NCI-H1048 (cell line): ENCODE data around the gene FAM163A.
A peak's percentile ranks its signal among the peaks of the same experiment; 100 is the strongest.
"Not testable (repeated sequence)": the region's sequence is repeated elsewhere in the genome, so short reads cannot be mapped to it uniquely, and the experiment has no call there.

Experiments used
- DNase-seq: peaks from one replicate; lab custom pipeline; 2025; lab: John Stamatoyannopoulos, UW

FAM163A gene

GRCh38 chr1:179794146-179794545, 51.1 kb downstream of the FAM163A start:
- no peak for DNase-seq

- no peak for DNase-seq
Measured at GRCh38 chr1:179794669-179795068, 51.6 kb downstream of the FAM163A start.

GRCh38 chr1:179798213-179798863, 55.2 kb downstream of the FAM163A start:
- DNase-seq, result no peak

- DNase-seq, result no peak
Measured at GRCh38 chr1:179798864-179799516, 55.9 kb downstream of the FAM163A start.

- DNase-seq, result no peak
Measured at GRCh38 chr1:179800481-179800880, 57.4 kb downstream of the FAM163A start.

GRCh38 chr1:179803104-179803503, 60.0 kb downstream of the FAM163A start:
- no peak for DNase-seq

GRCh38 chr1:179803918-179804317, 60.8 kb downstream of the FAM163A start:
- DNase-seq, result no peak

- not testable (repeated sequence) for DNase-seq
Measured at GRCh38 chr1:179804417-179804816, 61.3 kb downstream of the FAM163A start.

GRCh38 chr1:179805291-179806195, 62.5 kb downstream of the FAM163A start:
- no peak for DNase-seq

GRCh38 chr1:179806333-179806732, 63.2 kb downstream of the FAM163A start:
- DNase-seq, result no peak

GRCh38 chr1:179807291-179807690, 64.2 kb downstream of the FAM163A start:
- DNase-seq, result no peak

GRCh38 chr1:179807691-179808485, 64.8 kb downstream of the FAM163A start:
- no peak for DNase-seq

- no peak for DNase-seq
Measured at GRCh38 chr1:179808503-179808902, 65.4 kb downstream of the FAM163A start.

- peak; percentile 53 for DNase-seq
Measured at GRCh38 chr1:179809506-179810366, 66.6 kb downstream of the FAM163A start.

- no peak for DNase-seq
Measured at GRCh38 chr1:179810367-179810715, 67.2 kb downstream of the FAM163A start.

GRCh38 chr1:179812501-179813292, 69.6 kb downstream of the FAM163A start:
- DNase-seq, result no peak

- DNase-seq, result no peak
Measured at GRCh38 chr1:179813626-179814545, 70.8 kb downstream of the FAM163A start.

GRCh38 chr1:179814546-179814838, 71.4 kb downstream of the FAM163A start:
- peak; percentile 91 for DNase-seq

- no peak for DNase-seq
Measured at GRCh38 chr1:179815641-179816040, 72.5 kb downstream of the FAM163A start.
